HepG2 (cell line): ENCODE results near the gene DHRS12. TPM values are rescaled to one million over a fixed set of nuclear protein-coding genes. Genes with fewer than 3 reads are reported as not detected.

Experiments used
- ATAC-seq: fragments of 200-7000 bp; cut with Tn5 transposase; 3 replicates; pipeline ENCODE4 v1.9.1; 2020; ENCODE audit warnings: mild to moderate bottlenecking, moderate library complexity
- BruUV-seq: library from RNA; stranded (reverse); fragments of 400-500 nt; replicated peaks from 2 replicates; lab custom pipeline; 2021; lab: Mats Ljungman, UMichigan
- CTCF ChIA-PET: fragments of 300-600 bp; formaldehyde crosslinking; extraction: SDS; loops from one replicate; lab custom pipeline; 2021; ENCODE audit warnings: low total read pairs, inconsistent platforms, low intra/inter-chr PET ratio; lab: Yijun Ruan, JAX
- POLR2A ChIA-PET: fragments of 350-600 bp; sonication (Branson Sonifier 250); formaldehyde crosslinking; loops from one replicate; lab custom pipeline; 2020; ENCODE audit warnings: antibody characterized with exemption, inconsistent platforms; lab: Yijun Ruan, JAX
- DNase-seq: peaks from one replicate; pipeline ENCODE4 v3.0.0-alpha.2; 2015; ENCODE audit warnings: low spot score
- FAIRE-seq: peaks from 3 replicates; lab custom pipeline; 2011; peaks lifted over from hg19 to GRCh38; lab: Jason Lieb, UNC
- H2AFZ ChIP-seq: one replicate; pipeline ENCODE4 v1.6.1; 2011; ENCODE audit warnings: low read length, inconsistent platforms
- H3K27ac ChIP-seq: fragments of 300-600 bp; 3 replicates; pipeline ENCODE4 v1.8.0; 2011; ENCODE audit warnings: mixed run types, mild to moderate bottlenecking, mixed read lengths, low read length, inconsistent platforms; ENCODE audit not compliant: insufficient read depth; ENCODE audit errors: extremely low read length
- H3K27me3 ChIP-seq, 2 experiments: fragments of 200-600 bp in 1 of 2; 2 replicates in 1 of 2; 3 replicates in 1 of 2; pipeline versions ENCODE4 v1.6.0 to v1.8.0; 2011; ENCODE audit warnings: low read length in 2 of 2, mild to moderate bottlenecking in 2 of 2, moderate library complexity in 2 of 2, inconsistent platforms in 1 of 2; ENCODE audit not compliant: insufficient read depth in 2 of 2, control insufficient read depth in 1 of 2
- H3K36me3 ChIP-seq, 2 experiments: fragments of 200-600 bp in 1 of 2; replicated peaks in 1 of 2; 2 replicates in 1 of 2; 3 replicates in 1 of 2; pipeline versions ENCODE4 v1.5.1 to v1.8.0; 2011; ENCODE audit warnings: low read length in 2 of 2, inconsistent platforms in 1 of 2; ENCODE audit not compliant: insufficient read depth in 2 of 2, control insufficient read depth in 1 of 2
- H3K4me1 ChIP-seq: 2 replicates; pipeline ENCODE4 v1.5.1; 2012; ENCODE audit warnings: low read length, inconsistent platforms; ENCODE audit not compliant: insufficient read depth
- H3K4me2 ChIP-seq: 2 replicates; pipeline ENCODE4 v1.6.0; 2011; ENCODE audit warnings: low read depth, low read length, inconsistent platforms
- H3K4me3 ChIP-seq, 3 experiments: fragments of 200-600 bp in 1 of 3; sonication (generic), shearing (Covaris generic) in 1 of 3; replicated peaks in 1 of 3; 2 replicates each; pipeline ENCODE4 v1.5.1; 2011 to 2016; ENCODE audit warnings: low read length in 3 of 3, inconsistent platforms in 2 of 3, low read depth in 2 of 3, mild to moderate bottlenecking in 2 of 3, control low read depth in 1 of 3, mixed read lengths in 1 of 3; ENCODE audit not compliant: insufficient read depth in 1 of 3
- H3K79me2 ChIP-seq: one replicate; pipeline ENCODE4 v1.6.1; 2011; ENCODE audit warnings: low read length, inconsistent platforms; ENCODE audit not compliant: insufficient read depth
- H3K9ac ChIP-seq: 2 replicates; pipeline ENCODE4 v1.6.0; 2011; ENCODE audit warnings: mild to moderate bottlenecking, low read depth, low read length, inconsistent platforms; ENCODE audit not compliant: insufficient read depth
- H3K9me3 ChIP-seq: 2 replicates; pipeline ENCODE4 v1.5.1; 2012; ENCODE audit warnings: mild to moderate bottlenecking, low read length
- H4K20me1 ChIP-seq: 2 replicates; pipeline ENCODE4 v1.6.0; 2011; ENCODE audit warnings: inconsistent platforms, mild to moderate bottlenecking, low read length, moderate library complexity; ENCODE audit not compliant: insufficient read depth
- GTF3A ChIP-seq: sonication (generic); formaldehyde crosslinking; conservative IDR thresholded peaks from 2 replicates; pipeline ENCODE4 v1.4.0; 2020; ENCODE audit warnings: mild to moderate bottlenecking, missing genetic modification reagents
- KAT8 ChIP-seq: IDR thresholded peaks from 2 replicates; pipeline ENCODE4 v1.6.1; 2016; ENCODE audit warnings: missing genetic modification reagents, missing compliant biosample characterization
- MEF2D ChIP-seq: sonication (generic); formaldehyde crosslinking; IDR thresholded peaks from 2 replicates; pipeline ENCODE4 v1.5.1; 2020; ENCODE audit warnings: mild to moderate bottlenecking, missing genetic modification reagents
- NFIB ChIP-seq: sonication (generic); formaldehyde crosslinking; IDR thresholded peaks from 2 replicates; pipeline ENCODE4 v1.9.0; 2021; ENCODE audit warnings: missing genetic modification reagents, mild to moderate bottlenecking, borderline replicate concordance
- PPARG ChIP-seq: conservative IDR thresholded peaks from 2 replicates; pipeline ENCODE4 v1.6.1; 2016; ENCODE audit warnings: missing biosample characterization, missing genetic modification reagents
- PTBP1 ChIP-seq: fragments of 200-400 bp; formaldehyde crosslinking; IDR thresholded peaks from 2 replicates; pipeline ENCODE4 v1.6.1; 2018; ENCODE audit warnings: low read length, low read depth; ENCODE audit not compliant: poor library complexity, severe bottlenecking
- ZFAT ChIP-seq: sonication (generic); formaldehyde crosslinking; conservative IDR thresholded peaks from 2 replicates; pipeline ENCODE4 v1.8.1; 2023; ENCODE audit warnings: missing genetic modification reagents, inconsistent platforms
- ZNF235 ChIP-seq: sonication (generic); formaldehyde crosslinking; IDR thresholded peaks from 2 replicates; pipeline ENCODE4 v1.8.1; 2023; ENCODE audit warnings: mild to moderate bottlenecking, missing genetic modification reagents, borderline replicate concordance
- ZNF335 ChIP-seq: sonication (generic); formaldehyde crosslinking; IDR thresholded peaks from 2 replicates; pipeline ENCODE4 v1.4.0; 2020; ENCODE audit warnings: missing genetic modification reagents
- ZNF431 ChIP-seq: sonication (generic); formaldehyde crosslinking; IDR thresholded peaks from 2 replicates; pipeline ENCODE4 v1.9.0; 2022; ENCODE audit warnings: missing genetic modification reagents, low read depth, mild to moderate bottlenecking, borderline replicate concordance
- ZSCAN25 ChIP-seq: sonication (generic); formaldehyde crosslinking; IDR thresholded peaks from 2 replicates; pipeline ENCODE4 v1.8.0; 2022; ENCODE audit warnings: mild to moderate bottlenecking, missing genetic modification reagents
- WGBS: methylation state at CpG from one replicate; pipeline ENCODE4 v1.1.6; 2017; ENCODE audit warnings: low lambda C conversion rate; 5-methylcytosine and 5-hydroxymethylcytosine counted together
- in situ Hi-C: cut with HindIII; loops from 2 replicates; pipeline ENCODE4 v1.10.0; 2017; ENCODE audit warnings: low pct_unique_long_range_greater_than_20kb; ENCODE audit not compliant: extremely low pct_ligation_motif_present
- intact Hi-C: fragments of 100-400 bp; cut with micrococcal nuclease; formaldehyde crosslinking; loops from one replicate; pipeline ENCODE4 v1.10.0; 2022; ENCODE audit not compliant: unreplicated experiment
- polyA plus RNA-seq, 8 experiments: library from polyadenylated mRNA; depleted of rRNA in 3 of 8; stranded (reverse) in 7 of 8; unstranded in 1 of 8; fragments of >200 nt; fragmentation: Illumina TruSeq in 4 of 8; extraction: Trizol in 4 of 8; gene quantifications; 2 replicates each; pipeline versions ENCODE4 v1.2.1 to v1.2.3, GENCODE V29; 2011 to 2016; ENCODE audit warnings: low read depth in 4 of 8, missing spikeins in 1 of 8, mixed read lengths in 1 of 8; ENCODE audit not compliant: insufficient read depth in 1 of 8
- total RNA-seq, 5 experiments: library from RNA; depleted of rRNA; stranded (reverse); fragments of >200 nt; fragmentation: Illumina TruSeq; extraction: Trizol; gene quantifications; 2 replicates each; pipeline ENCODE4 v1.2.3, GENCODE V29; 2016; ENCODE audit warnings: low read depth in 1 of 5
- TF ChIP-seq, protein P1 (sequence below): sonication (generic); formaldehyde crosslinking; IDR thresholded peaks from 2 replicates; pipeline ENCODE4 v1.5.1; 2020; ENCODE audit warnings: missing genetic modification reagents, mild to moderate bottlenecking, borderline replicate concordance
- TF ChIP-seq, protein P2 (sequence below): sonication (generic); formaldehyde crosslinking; IDR thresholded peaks from 2 replicates; pipeline ENCODE4 v1.9.0; 2021; ENCODE audit warnings: missing genetic modification reagents, borderline replicate concordance
- TF ChIP-seq, protein P3 (sequence below): sonication (generic); formaldehyde crosslinking; IDR thresholded peaks from 2 replicates; pipeline ENCODE4 v1.4.0; 2020; ENCODE audit warnings: missing genetic modification reagents
- TF ChIP-seq, protein P4 (sequence below): sonication (generic); formaldehyde crosslinking; IDR thresholded peaks from 2 replicates; pipeline ENCODE4 v1.4.0; 2020; ENCODE audit warnings: mild to moderate bottlenecking, missing genetic modification reagents
- TF ChIP-seq, protein P5 (sequence below): sonication (generic); formaldehyde crosslinking; IDR thresholded peaks from 2 replicates; pipeline ENCODE4 v1.4.0; 2020; ENCODE audit warnings: mild to moderate bottlenecking, low read depth, missing genetic modification reagents

The DHRS12 gene
- total and polyA plus RNA-seq, 2 of the 13 experiments (the other 11 are each of a cell fraction or from before 2014, with no cell fraction given): 7.2 to 8.4 TPM

DNA sequence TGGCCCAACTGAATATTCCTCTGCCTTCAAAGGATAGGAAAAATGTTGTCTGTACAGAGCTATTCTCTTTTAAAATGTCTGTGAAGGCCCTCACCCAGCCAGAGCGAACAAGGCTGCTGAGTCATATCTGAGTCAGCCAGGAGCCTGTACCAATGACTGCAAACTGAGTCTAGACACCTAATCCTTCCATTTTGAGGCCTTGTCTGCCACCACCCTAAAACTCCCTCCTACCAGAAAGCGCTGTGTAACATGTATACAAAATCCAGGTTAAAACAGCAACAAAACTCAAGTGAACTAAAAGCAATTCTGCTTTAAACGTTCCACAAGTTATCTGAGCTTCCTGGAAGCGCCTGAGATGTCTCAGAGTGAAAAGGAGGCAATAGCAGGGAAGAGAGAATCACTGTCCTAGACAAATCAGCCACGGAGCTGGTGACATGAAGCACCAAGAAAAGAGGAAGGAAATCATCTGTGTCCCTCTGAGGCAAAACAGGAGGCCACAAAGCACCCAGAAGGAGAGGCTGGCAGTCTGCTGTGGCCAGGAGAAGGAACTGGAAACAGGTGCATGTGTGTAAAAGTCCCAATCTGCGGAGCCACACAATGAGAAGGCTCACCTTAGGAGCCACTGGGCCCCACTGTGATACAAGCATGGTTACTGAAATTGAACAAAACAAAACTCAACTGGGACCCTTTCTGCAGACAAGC lies 10.2 kb downstream of the DHRS12 start (continued):
- TF ChIP-seq, protein P1, sequence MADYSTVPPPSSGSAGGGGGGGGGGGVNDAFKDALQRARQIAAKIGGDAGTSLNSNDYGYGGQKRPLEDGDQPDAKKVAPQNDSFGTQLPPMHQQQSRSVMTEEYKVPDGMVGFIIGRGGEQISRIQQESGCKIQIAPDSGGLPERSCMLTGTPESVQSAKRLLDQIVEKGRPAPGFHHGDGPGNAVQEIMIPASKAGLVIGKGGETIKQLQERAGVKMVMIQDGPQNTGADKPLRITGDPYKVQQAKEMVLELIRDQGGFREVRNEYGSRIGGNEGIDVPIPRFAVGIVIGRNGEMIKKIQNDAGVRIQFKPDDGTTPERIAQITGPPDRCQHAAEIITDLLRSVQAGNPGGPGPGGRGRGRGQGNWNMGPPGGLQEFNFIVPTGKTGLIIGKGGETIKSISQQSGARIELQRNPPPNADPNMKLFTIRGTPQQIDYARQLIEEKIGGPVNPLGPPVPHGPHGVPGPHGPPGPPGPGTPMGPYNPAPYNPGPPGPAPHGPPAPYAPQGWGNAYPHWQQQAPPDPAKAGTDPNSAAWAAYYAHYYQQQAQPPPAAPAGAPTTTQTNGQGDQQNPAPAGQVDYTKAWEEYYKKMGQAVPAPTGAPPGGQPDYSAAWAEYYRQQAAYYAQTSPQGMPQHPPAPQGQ: no peak

DNA sequence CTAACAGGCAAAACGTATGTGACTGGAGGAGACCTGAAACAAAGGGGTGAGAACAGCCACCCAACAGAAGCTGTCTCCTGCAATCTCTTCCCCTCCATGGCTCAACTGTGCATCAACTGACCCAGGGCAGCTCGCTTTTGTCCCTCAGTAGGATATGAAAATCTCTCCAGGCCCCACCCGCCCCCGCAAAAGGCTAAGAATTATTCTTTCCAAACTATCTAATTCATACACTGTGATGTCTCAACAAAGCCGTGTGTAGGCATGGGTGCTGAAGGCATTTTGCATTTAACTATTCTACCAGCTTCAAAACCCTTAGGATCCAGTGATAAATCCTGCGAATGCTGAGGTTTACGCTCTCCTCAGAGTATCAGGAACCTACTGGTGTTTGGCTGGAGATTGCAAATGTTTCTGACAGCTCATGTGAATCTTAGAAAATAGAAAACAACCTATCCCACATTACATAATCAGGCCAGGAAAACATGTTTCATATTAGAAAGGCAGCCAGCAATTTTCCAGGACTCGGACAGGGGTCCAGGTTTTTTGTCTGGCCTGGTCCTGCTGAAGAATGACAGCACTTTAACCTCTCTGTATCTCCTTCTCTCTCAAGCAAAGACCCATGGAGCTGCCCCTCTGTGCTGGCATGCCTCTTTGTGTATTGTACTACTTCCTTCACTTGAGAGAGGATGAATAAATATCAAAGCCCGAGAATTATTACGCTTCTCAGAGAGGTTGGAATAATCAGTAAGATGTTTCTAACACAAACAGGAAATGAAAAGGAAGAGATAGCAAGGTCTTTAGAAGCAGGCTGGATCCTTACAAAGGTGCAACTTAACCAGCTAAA lies 17.3 kb downstream of the DHRS12 start:
- no peaks in the 10 kb centered on the region for H3K9me3 ChIP-seq
- H4K20me1 ChIP-seq: no peaks in the 10 kb centered on the region
- BruUV-seq: no TSS peak
- no peak for ATAC-seq
- intact Hi-C loops (no loop called here), in situ Hi-C loops (no loop called here)
- peaks cover 0 to 2% of the 10 kb centered on the region in 2 experiments; a peak in 1 of 5 replicates for H3K36me3 ChIP-seq
- H3K79me2 ChIP-seq: no peaks in the 10 kb centered on the region
- no peak overlapping the region for H3K9ac ChIP-seq
- CTCF ChIA-PET: no interaction called here
- H3K27ac ChIP-seq: no peak overlapping the region
- FAIRE-seq: no peak
- H2AFZ ChIP-seq: no peak overlapping the region
- peaks cover 15% of the 10 kb centered on the region for H3K4me1 ChIP-seq
- DNase-seq: no peak
- no peak overlapping the region for H3K4me3 ChIP-seq
- POLR2A ChIA-PET: interaction anchor here (1.4 kb wide), 1 partner anchor 334 kb away, joined by 7 read pairs; the partner anchor contains the start of gene INTS6
- H3K27me3 ChIP-seq: no peaks in the 10 kb centered on the region
- no peak overlapping the region for H3K4me2 ChIP-seq
- WGBS: 92% methylated on average over 10 of the region's 10 CpGs
- TF ChIP-seq ZNF335 (no peak), PTBP1 (no peak), ZNF431 (CRISPR knock-in tag) (no peak), GTF3A (no peak), ZSCAN25 (CRISPR knock-in tag) (no peak), ZNF235 (no peak), NFIB (no peak), MEF2D (CRISPR knock-in tag) (no peak), PPARG (no peak), ZFAT (CRISPR knock-in tag) (no peak), KAT8 (CRISPR knock-in tag) (no peak)
- TF ChIP-seq, protein P2, sequence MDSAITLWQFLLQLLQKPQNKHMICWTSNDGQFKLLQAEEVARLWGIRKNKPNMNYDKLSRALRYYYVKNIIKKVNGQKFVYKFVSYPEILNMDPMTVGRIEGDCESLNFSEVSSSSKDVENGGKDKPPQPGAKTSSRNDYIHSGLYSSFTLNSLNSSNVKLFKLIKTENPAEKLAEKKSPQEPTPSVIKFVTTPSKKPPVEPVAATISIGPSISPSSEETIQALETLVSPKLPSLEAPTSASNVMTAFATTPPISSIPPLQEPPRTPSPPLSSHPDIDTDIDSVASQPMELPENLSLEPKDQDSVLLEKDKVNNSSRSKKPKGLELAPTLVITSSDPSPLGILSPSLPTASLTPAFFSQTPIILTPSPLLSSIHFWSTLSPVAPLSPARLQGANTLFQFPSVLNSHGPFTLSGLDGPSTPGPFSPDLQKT (CRISPR knock-in tag): no peak
- TF ChIP-seq, protein P3, sequence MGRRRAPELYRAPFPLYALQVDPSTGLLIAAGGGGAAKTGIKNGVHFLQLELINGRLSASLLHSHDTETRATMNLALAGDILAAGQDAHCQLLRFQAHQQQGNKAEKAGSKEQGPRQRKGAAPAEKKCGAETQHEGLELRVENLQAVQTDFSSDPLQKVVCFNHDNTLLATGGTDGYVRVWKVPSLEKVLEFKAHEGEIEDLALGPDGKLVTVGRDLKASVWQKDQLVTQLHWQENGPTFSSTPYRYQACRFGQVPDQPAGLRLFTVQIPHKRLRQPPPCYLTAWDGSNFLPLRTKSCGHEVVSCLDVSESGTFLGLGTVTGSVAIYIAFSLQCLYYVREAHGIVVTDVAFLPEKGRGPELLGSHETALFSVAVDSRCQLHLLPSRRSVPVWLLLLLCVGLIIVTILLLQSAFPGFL: no peak
- TF ChIP-seq, protein P4, sequence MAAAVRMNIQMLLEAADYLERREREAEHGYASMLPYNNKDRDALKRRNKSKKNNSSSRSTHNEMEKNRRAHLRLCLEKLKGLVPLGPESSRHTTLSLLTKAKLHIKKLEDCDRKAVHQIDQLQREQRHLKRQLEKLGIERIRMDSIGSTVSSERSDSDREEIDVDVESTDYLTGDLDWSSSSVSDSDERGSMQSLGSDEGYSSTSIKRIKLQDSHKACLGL: no peak
- TF ChIP-seq, protein P5, sequence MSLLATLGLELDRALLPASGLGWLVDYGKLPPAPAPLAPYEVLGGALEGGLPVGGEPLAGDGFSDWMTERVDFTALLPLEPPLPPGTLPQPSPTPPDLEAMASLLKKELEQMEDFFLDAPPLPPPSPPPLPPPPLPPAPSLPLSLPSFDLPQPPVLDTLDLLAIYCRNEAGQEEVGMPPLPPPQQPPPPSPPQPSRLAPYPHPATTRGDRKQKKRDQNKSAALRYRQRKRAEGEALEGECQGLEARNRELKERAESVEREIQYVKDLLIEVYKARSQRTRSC (CRISPR knock-in tag): no peak
